Inflammatory macrophage (primary cell): ENCODE results near the gene ANXA5.
A peak's percentile ranks its signal among the peaks of the same experiment; 100 is the strongest.
"Not testable (repeated sequence)": the region's sequence is repeated elsewhere in the genome, so short reads cannot be mapped to it uniquely, and the experiment has no call there.

Experiments
- DNase-seq, 2 donors: peaks; one replicate each; pipeline ENCODE4 v3.0.0-alpha.2; 2020 to 2022
- total RNA-seq, 18 experiments: gene quantifications; one replicate each; lab custom pipeline; 2026; ENCODE audit warnings: mixed read lengths in 6 of 18, inconsistent platforms in 2 of 18; lab: John Stamatoyannopoulos, UW

ANXA5 gene
- total RNA-seq = 989 to 2,179 (median 1,372) reads per million in 18 experiments

GRCh38 chr4:121696581-121697461 lies at the start of gene ANXA5:
Gene ANXA5, minus strand, starts transcription at chr4:121696980. Its CDS starts 391 bp downstream, at chr4:121696589.
- peak; percentile 93 to 97 for DNase-seq

- DNase-seq = no peak
Observed at GRCh38 chr4:121742794-121743193, 46.0 kb upstream of the ANXA5 start.

GRCh38 chr4:121741751-121742150 lies 45.0 kb upstream of the ANXA5 start:
- DNase-seq = no peak

- no peak for DNase-seq
Observed at GRCh38 chr4:121740796-121741409, 44.1 kb upstream of the ANXA5 start.

GRCh38 chr4:121739575-121739974 lies 42.8 kb upstream of the ANXA5 start:
- DNase-seq = no peak

- no peak for DNase-seq
Observed at GRCh38 chr4:121738780-121739535, 42.2 kb upstream of the ANXA5 start.

GRCh38 chr4:121737846-121738554 lies 41.2 kb upstream of the ANXA5 start:
- no peak for DNase-seq

GRCh38 chr4:121736735-121737351 lies 40.1 kb upstream of the ANXA5 start:
- peak; percentile 63 to 69 for DNase-seq

- no peak for DNase-seq
Observed at GRCh38 chr4:121734571-121734970, 37.8 kb upstream of the ANXA5 start.

GRCh38 chr4:121733942-121734341 lies 37.2 kb upstream of the ANXA5 start:
- DNase-seq = no peak

- DNase-seq = not testable (repeated sequence)
Observed at GRCh38 chr4:121729753-121730152, 33.0 kb upstream of the ANXA5 start.

- no peak for DNase-seq
Observed at GRCh38 chr4:121728798-121729226, 32.0 kb upstream of the ANXA5 start.

GRCh38 chr4:121728066-121728465 lies 31.3 kb upstream of the ANXA5 start:
- DNase-seq = no peak

- peak; percentile 62 to 74 for DNase-seq
Observed at GRCh38 chr4:121726642-121727268, 30.0 kb upstream of the ANXA5 start.

- DNase-seq = no peak
Observed at GRCh38 chr4:121724671-121725070, 27.9 kb upstream of the ANXA5 start.

- DNase-seq = no peak
Observed at GRCh38 chr4:121721700-121722099, 24.9 kb upstream of the ANXA5 start.

GRCh38 chr4:121720109-121720508 lies 23.3 kb upstream of the ANXA5 start:
- DNase-seq = no peak

- DNase-seq = no peak
Observed at GRCh38 chr4:121717680-121718237, 21.0 kb upstream of the ANXA5 start.

GRCh38 chr4:121714548-121714947 lies 17.8 kb upstream of the ANXA5 start:
- DNase-seq = no peak

- no peak for DNase-seq
Observed at GRCh38 chr4:121712783-121713182, 16.0 kb upstream of the ANXA5 start.

- no peak for DNase-seq
Observed at GRCh38 chr4:121712001-121712651, 15.3 kb upstream of the ANXA5 start.
